ENCODE measurements around the gene KRT6B. TPM values are rescaled to one million over a fixed set of nuclear protein-coding genes. Genes with fewer than 3 reads are reported as not detected.

The KRT6B gene
- 0.14 and 0.18 TPM in 2 replicates for total RNA-seq

DNA sequence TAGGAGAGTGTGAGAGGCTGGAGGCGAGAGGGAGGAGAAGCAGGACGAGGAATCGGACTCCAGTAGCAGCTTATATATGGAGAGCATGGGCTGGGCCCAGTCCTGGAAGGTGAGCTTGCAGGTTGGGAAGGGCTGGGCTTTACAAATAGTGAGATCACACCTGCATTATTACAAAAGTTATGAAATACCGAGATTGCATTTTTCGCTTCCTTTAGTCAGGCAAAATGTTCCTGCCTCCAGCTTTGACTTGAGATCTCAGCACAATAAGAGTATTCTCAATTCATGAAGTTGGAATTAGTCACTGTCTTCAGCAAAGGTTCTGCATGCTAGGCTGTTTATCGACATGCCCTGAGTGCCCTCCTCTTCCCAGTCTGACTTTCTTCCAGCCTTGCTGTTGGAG, at the start of gene KRT6B:
Gene KRT6B, minus strand, starts transcription at position 46 of the 400 bp plus-strand sequence. CDS start 68 bp downstream, outside the sequence.

DNA sequence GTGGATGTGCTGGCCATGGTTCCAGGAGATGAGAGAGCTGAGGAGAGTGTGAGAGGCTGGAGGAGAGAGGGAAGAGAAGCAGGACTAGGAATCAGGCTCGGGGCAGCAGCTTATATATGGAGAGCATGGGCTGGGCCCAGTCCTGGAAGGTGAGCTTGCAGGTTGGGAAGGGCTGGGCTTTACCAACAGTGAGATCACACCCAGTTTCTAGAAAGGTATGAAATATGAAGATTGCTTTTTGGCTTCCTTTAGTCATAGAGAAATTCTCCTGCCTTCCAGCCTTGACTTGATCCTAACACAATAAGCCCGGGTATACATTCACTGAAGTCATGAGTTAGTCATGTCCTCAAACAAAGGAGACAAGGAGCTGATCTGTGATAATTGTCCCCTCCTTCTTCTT, 41.2 kb upstream of the KRT6B start, which contains the start of gene KRT6A:
Gene KRT6A, minus strand, starts transcription at position 86 of the 400 bp plus-strand sequence. Its CDS starts 69 bp downstream, at position 17.

DNA sequence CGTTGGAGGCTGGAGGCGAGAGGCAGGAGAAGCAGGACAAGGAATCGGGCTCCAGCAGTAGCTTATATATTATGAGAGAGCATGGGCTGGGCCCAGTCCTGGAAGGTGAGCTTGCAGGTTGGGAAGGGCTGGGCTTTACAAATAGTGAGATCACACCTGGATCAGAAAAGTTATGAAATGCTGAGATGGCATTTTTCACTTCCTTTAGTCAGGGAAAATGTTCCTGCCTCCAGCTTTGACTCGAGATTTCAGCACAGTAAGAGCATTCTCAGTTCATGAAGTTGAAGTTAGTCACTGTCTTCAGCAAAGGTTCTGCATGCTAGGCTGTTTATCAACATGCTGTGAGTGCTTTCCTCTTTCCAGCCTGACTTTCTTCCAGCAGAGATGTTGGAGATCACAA, 21.8 kb upstream of the KRT6B start, which contains the start of gene KRT6C:
Gene KRT6C, minus strand, starts transcription at position 38 of the 400 bp plus-strand sequence. CDS start 68 bp downstream, outside the sequence.

DNA sequence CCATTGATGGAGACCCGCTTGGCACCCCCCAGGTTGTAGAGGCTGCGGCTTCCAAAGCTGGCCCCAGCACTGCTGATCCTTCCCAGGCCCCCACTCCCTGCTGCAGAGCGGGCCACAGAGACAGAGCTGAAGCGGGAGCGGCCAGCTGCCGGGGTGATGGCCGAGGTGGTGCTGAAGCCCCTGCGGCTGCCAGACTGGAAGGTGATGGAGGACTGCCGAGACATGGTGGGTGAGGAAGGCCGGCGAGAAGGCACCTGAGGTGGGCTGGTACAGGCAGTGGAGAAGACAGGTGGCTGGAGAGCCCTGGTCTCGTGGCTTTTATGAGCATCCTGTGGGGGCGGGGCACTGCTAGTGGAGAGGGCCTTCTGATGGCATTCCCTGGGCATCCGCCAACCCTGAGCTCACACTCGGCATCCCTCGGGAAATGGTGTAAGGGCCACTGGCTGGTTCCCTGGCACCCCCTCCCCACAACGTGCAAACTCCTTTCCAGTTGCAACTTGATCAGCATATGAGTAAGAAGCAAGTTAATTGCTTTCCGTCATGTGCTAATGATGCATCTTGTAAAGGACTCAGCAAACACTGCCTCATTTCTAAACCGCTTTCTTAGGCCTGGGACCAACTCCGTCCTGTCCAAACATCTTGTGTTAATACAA, 17.7 kb downstream of the KRT6B start, which contains the start of gene KRT75:
Gene KRT75, minus strand, starts transcription at position 291 of the 653 bp plus-strand sequence. Its CDS starts 67 bp downstream, at position 224.

DNA sequence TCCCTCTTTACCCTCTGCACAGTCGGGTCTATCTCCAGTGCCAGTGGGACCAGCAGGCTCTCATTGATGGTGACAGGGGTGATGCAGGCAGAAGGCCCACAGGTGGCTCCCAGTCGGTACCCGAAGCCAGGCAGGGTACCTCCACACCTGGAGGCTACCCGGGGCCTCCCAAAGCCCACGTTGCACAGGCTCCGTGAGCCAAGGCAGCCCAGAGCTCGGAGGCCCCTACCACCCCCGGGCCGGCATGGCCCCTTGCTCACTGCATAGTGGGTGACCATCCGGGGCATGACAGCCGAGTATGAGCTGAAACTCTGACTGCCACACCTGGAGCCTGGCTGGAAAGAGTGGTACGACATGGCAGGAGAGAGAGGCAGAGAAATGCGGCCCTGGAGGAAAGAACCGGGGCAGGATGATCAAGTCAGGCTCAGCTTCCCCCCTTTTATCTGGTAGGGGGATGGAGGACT, 46.0 kb downstream of the KRT6B start, which contains the start of gene KRT82:
Gene KRT82, minus strand, starts transcription at position 414 of the 464 bp plus-strand sequence. Its CDS starts 58 bp downstream, at position 356.

Other genes with a start within 250 kb of the KRT6B start
- gene KRT7, start 218.9 kb downstream of the KRT6B start, total RNA-seq = 16.1 and 53.3 TPM in 2 replicates
- gene KRT86, start 177.5 kb downstream of the KRT6B start, total RNA-seq = 0.09 and 0.14 TPM in 2 replicates
- gene KRT81, start 160.6 kb downstream of the KRT6B start, total RNA-seq = under 0.01 and 0.28 TPM in 2 replicates
- 0.14 TPM in 1 of 2 replicates, not detected in the other for gene KRT83, start 130.7 kb downstream of the KRT6B start, total RNA-seq
- gene KRT85, start 84.7 kb downstream of the KRT6B start, total RNA-seq = not detected in 2 replicates
- not detected in 2 replicates for gene KRT84, start 66.5 kb downstream of the KRT6B start, total RNA-seq
- not detected in 2 replicates for gene KRT82, start 45.8 kb downstream of the KRT6B start, total RNA-seq
- gene KRT75, start 17.8 kb downstream of the KRT6B start, total RNA-seq = not detected in 2 replicates
- not detected in 2 replicates for gene KRT6C, start 21.7 kb upstream of the KRT6B start, total RNA-seq
- gene KRT6A, start 41.1 kb upstream of the KRT6B start, total RNA-seq = 3.7 and 22.8 TPM in 2 replicates
- 1.3 and 2.3 TPM in 2 replicates for gene KRT5, start 68.2 kb upstream of the KRT6B start, total RNA-seq
- gene KRT71, start 101.0 kb upstream of the KRT6B start, total RNA-seq = not detected in 2 replicates
- not detected in 2 replicates for gene KRT74, start 121.7 kb upstream of the KRT6B start, total RNA-seq
- gene KRT72, start 149.3 kb upstream of the KRT6B start, total RNA-seq = not detected in 2 replicates
- not detected in 2 replicates for gene KRT73, start 166.4 kb upstream of the KRT6B start, total RNA-seq
- not detected in 2 replicates for gene KRT2, start 200.1 kb upstream of the KRT6B start, total RNA-seq
- not detected in 2 replicates for gene KRT1, start 228.3 kb upstream of the KRT6B start, total RNA-seq